Activated CD8-positive, alpha-beta T cell treated with anti-CD3 and anti-CD28 coated beads for 36 hours (primary cell): ENCODE measurements around the gene FBXL19. TPM values are rescaled to one million over a fixed set of nuclear protein-coding genes. Genes with fewer than 3 reads are reported as not detected.
A peak's percentile ranks its signal among the peaks of the same experiment; 100 is the strongest.

ENCODE experiments used
- ATAC-seq: fragments of 200-7000 bp; cut with Tn5 transposase; one replicate; pipeline ENCODE4 v1.10.0; 2021; ENCODE audit warnings: mild to moderate bottlenecking, moderate library complexity
- CTCF ChIA-PET: fragments of 350-600 bp; sonication (Branson Sonifier 250); formaldehyde crosslinking; loops from one replicate; lab custom pipeline; 2021; ENCODE audit warnings: antibody characterized with exemption; lab: Charles Lee
- POLR2A ChIA-PET: fragments of 350-600 bp; sonication (Branson Sonifier 250); formaldehyde crosslinking; loops from one replicate; lab custom pipeline; 2021; ENCODE audit warnings: antibody characterized with exemption; lab: Charles Lee
- DNase-seq: peaks from one replicate; pipeline ENCODE4 v3.0.0-alpha.2; 2020
- H3K27ac Mint-ChIP-seq: one replicate; pipeline ENCODE4 v1.8.0; 2021; ENCODE audit warnings: mild to moderate bottlenecking, mixed read lengths
- H3K27me3 Mint-ChIP-seq: one replicate; pipeline ENCODE4 v1.8.0; 2021; ENCODE audit warnings: mixed read lengths
- H3K36me3 Mint-ChIP-seq: one replicate; pipeline ENCODE4 v1.8.0; 2021; ENCODE audit warnings: low read depth, mixed read lengths
- H3K4me1 Mint-ChIP-seq: one replicate; pipeline ENCODE4 v1.8.0; 2021; ENCODE audit warnings: low read depth, mixed read lengths
- H3K4me3 Mint-ChIP-seq: one replicate; pipeline ENCODE4 v1.8.0; 2021; ENCODE audit warnings: mild to moderate bottlenecking, moderate library complexity, mixed read lengths
- H3K9me3 Mint-ChIP-seq: one replicate; pipeline ENCODE4 v1.8.0; 2021; ENCODE audit warnings: mixed read lengths
- intact Hi-C: fragments of 100-400 bp; cut with micrococcal nuclease; formaldehyde crosslinking; loops from one replicate; pipeline ENCODE4 v1.10.0; 2022
- total RNA-seq, 2 experiments: library from RNA; stranded (reverse); gene quantifications; one replicate each; pipeline ENCODE4 v1.2.3, GENCODE V29; 2021
- TF ChIP-seq, protein P1 (sequence below): fragments of 200-600 bp; IDR thresholded peaks from one replicate; pipeline ENCODE4 v1.8.0; 2022; ENCODE audit warnings: antibody characterized with exemption, mild to moderate bottlenecking

Gene FBXL19
- total RNA-seq, 2 experiments from 2014 or later = 21.1 to 22.0 TPM

DNA sequence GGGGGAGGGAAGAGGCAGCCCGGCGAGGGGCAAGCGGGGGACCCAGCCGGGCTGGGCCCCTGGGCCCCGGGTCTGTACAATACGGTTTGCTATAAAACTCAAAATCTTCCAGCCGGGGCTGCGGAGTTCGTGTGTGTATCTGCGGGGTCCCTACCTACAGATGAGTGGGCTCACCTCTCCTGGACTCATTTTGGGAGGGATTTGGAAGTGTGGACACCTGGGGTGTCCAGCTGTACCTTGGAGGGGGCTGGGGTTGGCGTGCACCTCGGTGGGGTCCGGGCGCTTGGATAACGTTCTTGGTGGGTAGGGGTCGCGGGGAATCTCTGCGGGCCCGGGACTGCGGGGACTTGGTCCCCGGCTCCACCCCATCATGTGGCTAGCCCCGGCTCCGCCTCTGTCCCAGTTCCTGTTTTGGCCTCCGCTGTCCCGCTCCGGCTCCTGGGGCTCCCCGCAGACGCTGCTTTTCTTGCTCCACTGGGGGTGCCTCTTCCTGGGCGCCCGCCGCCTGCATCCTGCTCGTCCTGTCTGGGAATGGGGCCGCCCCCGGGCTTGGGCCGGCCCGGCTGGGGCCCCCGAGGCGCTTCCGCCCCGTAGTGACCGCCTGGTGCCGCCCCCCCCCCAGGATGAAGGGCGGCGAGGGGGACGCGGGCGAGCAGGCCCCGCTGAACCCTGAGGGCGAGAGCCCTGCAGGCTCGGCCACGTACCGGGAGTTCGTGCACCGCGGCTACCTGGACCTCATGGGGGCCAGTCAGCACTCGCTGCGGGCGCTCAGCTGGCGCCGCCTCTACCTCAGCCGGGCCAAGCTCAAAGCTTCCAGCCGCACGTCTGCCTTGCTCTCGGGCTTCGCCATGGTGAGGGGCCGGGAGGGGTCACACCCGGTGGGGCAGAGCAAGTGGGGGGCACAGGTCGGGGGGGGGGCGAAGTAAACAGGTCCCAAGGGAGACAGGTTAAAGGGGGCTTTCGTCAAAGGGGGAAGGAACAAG lies 25.6 kb downstream of the FBXL19 start, which contains the start of gene ORAI3:
TSS of gene ORAI3 (plus strand) at position 402 of the 983 bp plus-strand sequence. CDS start at position 624, 222 bp downstream.
- DNase-seq = peak; percentile 57
- ATAC-seq = peak; percentile 35
- TF ChIP-seq, protein P1, sequence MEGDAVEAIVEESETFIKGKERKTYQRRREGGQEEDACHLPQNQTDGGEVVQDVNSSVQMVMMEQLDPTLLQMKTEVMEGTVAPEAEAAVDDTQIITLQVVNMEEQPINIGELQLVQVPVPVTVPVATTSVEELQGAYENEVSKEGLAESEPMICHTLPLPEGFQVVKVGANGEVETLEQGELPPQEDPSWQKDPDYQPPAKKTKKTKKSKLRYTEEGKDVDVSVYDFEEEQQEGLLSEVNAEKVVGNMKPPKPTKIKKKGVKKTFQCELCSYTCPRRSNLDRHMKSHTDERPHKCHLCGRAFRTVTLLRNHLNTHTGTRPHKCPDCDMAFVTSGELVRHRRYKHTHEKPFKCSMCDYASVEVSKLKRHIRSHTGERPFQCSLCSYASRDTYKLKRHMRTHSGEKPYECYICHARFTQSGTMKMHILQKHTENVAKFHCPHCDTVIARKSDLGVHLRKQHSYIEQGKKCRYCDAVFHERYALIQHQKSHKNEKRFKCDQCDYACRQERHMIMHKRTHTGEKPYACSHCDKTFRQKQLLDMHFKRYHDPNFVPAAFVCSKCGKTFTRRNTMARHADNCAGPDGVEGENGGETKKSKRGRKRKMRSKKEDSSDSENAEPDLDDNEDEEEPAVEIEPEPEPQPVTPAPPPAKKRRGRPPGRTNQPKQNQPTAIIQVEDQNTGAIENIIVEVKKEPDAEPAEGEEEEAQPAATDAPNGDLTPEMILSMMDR = no peak
- H3K27me3 Mint-ChIP-seq = no peaks in the 10 kb centered on the region
- no peaks in the 10 kb centered on the region for H3K9me3 Mint-ChIP-seq
- peaks cover 13% of the 10 kb centered on the region for H3K36me3 Mint-ChIP-seq
- intact Hi-C loops = no loop called here
- H3K27ac Mint-ChIP-seq = peak within 1 kb of the TSS; percentile 84
- peaks cover 21% of the 10 kb centered on the region for H3K4me1 Mint-ChIP-seq
- peak within 1 kb of the TSS; percentile 90 for H3K4me3 Mint-ChIP-seq
- ChIA-PET POLR2A (interaction anchor here (1.0 to 1.9 kb wide), 6 partner anchors 10 to 144 kb away, joined by 3 to 8 read pairs (median 4); partner anchors contain the start of genes ZNF646 and ZNF668), CTCF (interaction anchor here (1.3 to 2.4 kb wide), 5 partner anchors 8 to 194 kb away, joined by 4 to 14 read pairs (median 8); partner anchors contain the start of gene HSD3B7)

DNA sequence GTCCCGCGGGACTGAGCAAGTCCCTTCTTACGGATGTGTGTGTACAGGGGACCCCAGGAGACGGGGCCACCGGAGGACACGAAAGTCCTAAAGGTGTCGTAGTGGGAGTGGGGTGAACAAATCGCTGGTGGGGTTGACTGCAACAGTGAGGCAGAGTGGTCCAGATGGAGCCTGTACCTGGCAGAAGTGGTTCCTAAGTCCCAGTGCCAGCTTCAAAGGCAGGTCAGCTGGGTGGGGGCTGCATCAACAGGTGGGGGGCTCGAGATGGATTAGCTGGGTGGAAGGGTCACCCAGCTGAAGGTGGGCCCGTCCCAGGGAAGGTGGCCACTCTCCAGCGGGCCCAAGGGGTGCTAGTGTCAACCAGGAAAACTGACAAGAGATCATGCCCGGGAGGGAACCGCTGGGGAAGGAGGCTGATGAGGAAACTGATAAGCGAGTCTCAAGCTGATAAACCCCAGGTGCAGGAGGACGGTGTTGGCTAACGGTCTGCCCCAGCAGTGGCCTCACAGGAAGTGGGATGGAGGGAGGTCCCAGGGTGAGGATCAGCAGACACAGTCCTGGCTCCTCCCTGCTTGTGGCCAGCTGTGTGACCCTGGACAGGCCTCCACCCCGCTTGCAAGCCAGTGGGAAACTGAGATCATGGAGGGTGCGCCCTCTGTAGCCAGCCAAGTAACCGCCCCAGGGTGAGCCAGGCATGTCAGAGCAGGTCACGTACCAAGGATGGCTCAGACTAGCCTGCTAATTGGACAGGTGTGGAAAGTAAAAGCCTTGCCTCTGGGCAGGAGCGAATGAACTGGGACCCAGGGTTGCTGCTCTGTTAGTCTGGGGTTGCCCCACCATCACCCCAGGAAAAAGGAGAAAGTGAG lies 26.5 kb downstream of the FBXL19 start:
- no peaks in the 10 kb centered on the region for H3K9me3 Mint-ChIP-seq

DNA sequence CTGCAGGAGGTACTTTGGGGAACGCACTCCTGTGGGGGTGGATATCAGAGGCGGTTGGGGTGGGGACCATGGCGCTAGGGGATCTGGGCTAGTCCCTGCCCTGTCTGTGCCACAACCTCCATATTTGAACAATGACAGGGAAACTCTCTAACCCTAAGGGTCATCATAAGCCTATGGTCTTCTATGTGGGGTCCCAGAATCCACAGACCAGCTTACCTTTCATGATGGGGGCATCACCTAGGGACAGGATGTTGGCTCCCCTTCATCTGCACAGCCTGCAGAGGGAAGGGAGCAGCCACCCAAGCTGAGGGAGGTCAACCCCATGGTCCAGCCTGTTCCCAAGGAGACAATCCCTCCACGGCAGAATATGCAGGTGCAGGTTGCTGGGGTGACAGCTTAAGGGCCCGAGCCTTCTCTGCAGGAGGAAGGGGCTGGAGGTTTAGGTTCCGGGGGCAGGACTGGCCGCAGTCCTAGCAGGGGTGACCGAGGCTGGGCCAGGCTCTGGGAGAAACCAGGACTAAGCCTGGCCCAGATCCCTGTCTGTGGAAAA lies 27.2 kb downstream of the FBXL19 start:
- ChIA-PET CTCF (interaction anchor here (0.7 to 2.4 kb wide), 5 partner anchors 9 to 192 kb away, joined by 3 to 14 read pairs (median 8); no protein-coding TSS in a partner anchor), POLR2A (interaction anchor here (1.0 to 2.0 kb wide), 5 partner anchors 9 to 230 kb away, joined by 3 to 8 read pairs (median 6); partner anchors contain the start of genes FUS, ZNF646 and ZNF668)
- TF ChIP-seq, protein P1 = no peak
- Mint-ChIP-seq H3K9me3 (no peaks in the 10 kb centered on the region), H3K27ac (peak overlapping the region; percentile 84), H3K4me1 (peaks cover 21% of the 10 kb centered on the region), H3K4me3 (peak overlapping the region; percentile 90), H3K36me3 (peaks cover 7% of the 10 kb centered on the region), H3K27me3 (no peaks in the 10 kb centered on the region)
- DNase-seq = no peak
- ATAC-seq = no peak
- intact Hi-C loops = no loop called here

More for the DNA sequence above, 26.5 kb downstream of the FBXL19 start:
- ATAC-seq (peak; percentile 79), DNase-seq (peak; percentile 79)
- H3K36me3 Mint-ChIP-seq = peaks cover 8% of the 10 kb centered on the region
- CTCF ChIA-PET = interaction anchor here (0.7 to 2.4 kb wide), 6 partner anchors 9 to 193 kb away, joined by 3 to 14 read pairs (median 8); partner anchors contain the start of gene HSD3B7
- H3K27ac Mint-ChIP-seq = peak overlapping the region; percentile 84
- POLR2A ChIA-PET = interaction anchor here (1.0 to 2.0 kb wide), 8 partner anchors 8 to 230 kb away, joined by 3 to 8 read pairs (median 4); partner anchors contain the start of genes FUS, ZNF646 and ZNF668
- H3K4me1 Mint-ChIP-seq = peaks cover 21% of the 10 kb centered on the region
- TF ChIP-seq, protein P1 = no peak
- H3K27me3 Mint-ChIP-seq = no peaks in the 10 kb centered on the region
- intact Hi-C loops = no loop called here
- H3K4me3 Mint-ChIP-seq = peak overlapping the region; percentile 90

DNA sequence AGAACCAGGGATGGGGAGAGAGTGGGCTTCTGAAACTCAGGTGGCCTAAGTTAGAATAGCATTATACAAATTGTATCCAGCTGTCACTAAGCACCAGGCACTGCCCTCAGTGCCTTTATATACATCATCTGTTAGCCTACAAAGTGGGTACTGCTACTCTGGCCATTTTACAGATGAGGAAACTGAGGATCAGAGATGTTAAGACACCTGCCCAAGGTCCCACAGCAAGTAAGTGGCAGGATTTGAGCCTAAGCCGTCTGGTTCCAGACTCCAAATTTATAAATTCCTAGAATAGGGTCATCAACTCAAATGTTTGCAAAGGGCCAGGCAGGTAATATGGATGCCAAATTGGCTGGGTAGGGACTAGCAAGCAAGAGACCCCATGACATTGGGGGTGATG lies 27.8 kb downstream of the FBXL19 start:
- Mint-ChIP-seq H3K27me3 (no peaks in the 10 kb centered on the region), H3K27ac (no peak overlapping the region), H3K9me3 (no peaks in the 10 kb centered on the region), H3K4me1 (peaks cover 25% of the 10 kb centered on the region), H3K4me3 (no peak overlapping the region), H3K36me3 (peaks cover 3% of the 10 kb centered on the region)
- ChIA-PET CTCF (interaction anchor here (0.6 to 2.4 kb wide), 3 partner anchors 10 to 15 kb away, joined by 3 to 14 read pairs (median 8); no protein-coding TSS in a partner anchor), POLR2A (interaction anchor here (1.0 to 2.0 kb wide), 3 partner anchors 9 to 229 kb away, joined by 3 to 7 read pairs (median 6); partner anchors contain the start of gene FUS)
- TF ChIP-seq, protein P1 = no peak
- ATAC-seq = no peak
- no peak for DNase-seq
- intact Hi-C loops = no loop called here
